ENCODE data around the gene HHLA2.

The HHLA2 gene

DNA sequence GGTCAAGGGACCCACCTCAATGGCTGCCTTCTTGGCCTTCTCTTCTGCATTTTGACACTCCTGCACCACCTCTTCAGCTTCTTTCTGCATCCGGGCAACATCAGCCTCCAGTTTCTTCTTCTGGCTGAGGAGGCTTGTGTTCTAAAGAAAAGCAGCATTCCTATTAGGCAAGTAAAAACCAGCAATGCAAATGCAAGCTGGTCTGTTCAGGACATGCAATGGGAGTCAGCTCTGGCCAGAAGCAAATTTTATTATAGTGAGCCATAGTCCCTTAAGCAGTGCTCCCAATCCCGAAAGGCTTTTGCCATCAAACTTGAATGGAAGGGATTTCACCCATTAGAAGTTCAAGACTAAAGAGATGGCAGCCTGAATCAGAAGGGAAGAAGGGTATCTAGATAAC, 97.7 kb downstream of the HHLA2 start:
- DNase-seq: no peak

DNA sequence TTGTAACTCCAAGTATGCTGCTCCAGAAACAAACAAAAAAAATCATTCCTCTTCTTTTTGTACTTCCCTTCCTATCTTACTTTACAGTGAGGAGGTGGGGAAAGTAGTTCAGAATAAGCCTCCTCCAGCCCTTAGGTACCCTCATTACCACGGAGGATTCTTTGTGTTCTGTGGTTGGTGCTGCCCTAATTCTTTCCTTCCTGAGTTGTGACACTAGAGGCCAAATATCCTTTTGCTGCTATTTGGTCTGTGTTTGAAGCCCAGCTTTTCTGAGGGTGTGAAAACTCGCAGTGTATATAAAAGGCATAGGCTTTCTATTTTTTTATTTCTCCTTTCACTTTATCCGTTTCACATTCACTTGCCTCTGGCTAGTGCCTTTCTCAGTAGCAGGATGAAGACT, 98.2 kb downstream of the HHLA2 start:
- no peak for DNase-seq

- no peak for DNase-seq
These were observed 100.0 kb downstream of the HHLA2 start for GRCh38 chr3:108396336-108396735.

- DNase-seq: no peak
These were observed 102.2 kb downstream of the HHLA2 start for GRCh38 chr3:108398510-108398909.

GRCh38 chr3:108401836-108402235, 105.5 kb downstream of the HHLA2 start:
- no peak for DNase-seq

GRCh38 chr3:108403198-108403597, 106.8 kb downstream of the HHLA2 start:
- no peak for DNase-seq

GRCh38 chr3:108403686-108404345, 107.5 kb downstream of the HHLA2 start:
- no peak for DNase-seq

GRCh38 chr3:108404368-108404767, 108.0 kb downstream of the HHLA2 start:
- DNase-seq: no peak

DNA sequence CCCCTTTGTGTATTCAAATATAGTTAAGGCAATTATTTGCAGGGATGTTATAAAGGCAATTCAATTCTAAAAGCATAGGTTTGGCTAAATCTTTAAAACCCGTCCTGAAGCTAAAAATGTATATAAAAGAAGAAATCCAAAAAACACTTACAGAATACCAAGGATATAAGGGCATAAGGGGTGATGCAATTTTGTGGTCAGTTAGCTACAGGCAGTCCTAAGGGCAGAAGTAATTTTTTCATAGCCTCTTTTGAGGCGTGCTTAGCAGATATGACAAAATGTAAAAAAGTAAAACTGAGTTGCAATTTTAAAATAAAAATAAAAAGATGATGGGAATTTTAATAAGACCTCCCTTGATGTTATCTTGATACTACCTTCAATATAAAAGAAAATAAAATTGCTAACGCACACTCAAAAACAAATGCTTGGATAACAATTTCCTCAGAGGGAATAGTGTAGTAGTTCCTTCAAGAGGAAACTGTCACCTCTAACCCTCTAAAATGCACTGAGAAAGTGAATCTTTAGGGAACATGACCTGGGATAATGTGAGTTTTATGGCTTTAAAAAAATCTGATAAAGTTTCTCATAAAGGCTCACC, 109.8 kb downstream of the HHLA2 start:
- DNase-seq: no peak

DNA sequence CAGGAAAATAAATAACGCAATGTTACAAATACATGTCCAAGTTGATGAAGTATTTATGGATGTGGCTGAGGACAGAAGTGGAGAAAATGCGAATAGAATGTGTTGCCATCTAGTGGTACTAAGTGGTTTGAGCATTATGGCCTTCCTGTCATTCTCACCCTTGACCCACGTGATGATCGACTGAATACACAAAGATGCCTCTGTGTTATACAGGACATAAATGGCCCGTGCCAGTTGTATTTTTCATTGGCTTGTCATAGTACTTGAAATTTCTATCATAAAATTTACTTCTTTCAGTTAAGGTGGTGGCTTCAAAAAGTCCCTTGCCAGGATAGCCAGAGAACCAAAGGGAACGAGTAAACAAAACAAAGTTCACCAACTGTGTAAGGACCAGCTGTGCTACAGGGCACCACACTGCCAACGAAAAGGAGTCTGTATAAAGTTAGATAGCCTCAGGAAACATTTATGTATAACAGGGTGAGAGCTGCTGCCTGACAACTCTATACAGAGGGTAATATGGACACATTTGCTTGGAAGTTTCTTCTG, 110.4 kb downstream of the HHLA2 start:
- DNase-seq: peak; percentile 14 to 71

DNA sequence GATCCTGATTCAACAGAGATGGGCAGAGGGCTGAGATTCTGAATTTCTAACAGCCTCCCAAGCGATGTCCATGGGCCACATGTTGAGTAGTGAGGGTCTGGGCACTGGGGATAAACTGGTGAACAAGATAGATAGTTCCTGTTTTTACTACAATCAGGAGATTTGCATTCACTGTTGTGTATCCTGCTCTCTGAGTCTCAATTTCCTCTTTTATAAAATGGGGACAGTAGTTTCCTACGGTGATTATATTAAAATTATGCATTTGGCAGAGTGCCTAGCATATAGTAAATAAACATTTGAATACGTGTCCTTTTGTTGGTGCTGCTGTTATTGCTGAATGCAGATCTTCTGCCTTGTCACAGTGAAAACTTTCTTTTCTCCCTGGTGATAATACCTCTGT, 111.5 kb downstream of the HHLA2 start:
- DNase-seq: no peak

GRCh38 chr3:108408883-108409799, 112.8 kb downstream of the HHLA2 start:
- DNase-seq: no peak

- DNase-seq: no peak
These were observed 113.4 kb downstream of the HHLA2 start for GRCh38 chr3:108409800-108410178.

- no peak for DNase-seq
These were observed 114.2 kb downstream of the HHLA2 start for GRCh38 chr3:108410531-108410984.

DNA sequence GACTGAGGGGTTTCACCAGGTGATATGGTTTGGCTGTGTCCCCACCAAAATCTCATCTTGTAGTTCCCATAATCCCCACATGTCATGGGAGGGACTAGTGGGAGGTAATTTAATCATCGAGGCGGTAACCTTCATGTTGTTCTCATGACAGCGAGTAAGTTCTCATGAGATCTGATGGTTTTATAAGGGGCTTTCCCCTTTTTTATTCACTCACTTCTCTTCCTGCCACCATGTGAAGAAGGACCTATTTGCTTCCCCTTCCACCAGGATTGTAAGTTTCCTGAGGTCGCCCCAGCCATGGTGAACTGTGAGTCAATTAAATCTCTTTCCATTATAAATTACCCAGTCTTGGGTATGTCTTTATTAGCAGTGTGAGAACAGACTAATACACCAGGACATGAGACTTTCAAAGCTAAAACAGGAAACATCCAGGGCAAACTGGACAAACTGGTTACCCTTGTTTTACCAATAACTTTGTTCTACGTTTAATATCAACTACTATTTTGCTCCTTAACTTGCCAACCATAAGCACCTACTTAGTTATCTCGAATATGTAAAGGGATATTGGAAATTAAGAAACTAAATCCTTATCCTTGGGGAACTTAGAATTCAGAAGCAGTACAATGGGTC, 115.9 kb downstream of the HHLA2 start:
- no peak for DNase-seq

GRCh38 chr3:108414007-108414406, 117.7 kb downstream of the HHLA2 start:
- DNase-seq: no peak

GRCh38 chr3:108415661-108416060, 119.3 kb downstream of the HHLA2 start:
- DNase-seq: no peak

DNA sequence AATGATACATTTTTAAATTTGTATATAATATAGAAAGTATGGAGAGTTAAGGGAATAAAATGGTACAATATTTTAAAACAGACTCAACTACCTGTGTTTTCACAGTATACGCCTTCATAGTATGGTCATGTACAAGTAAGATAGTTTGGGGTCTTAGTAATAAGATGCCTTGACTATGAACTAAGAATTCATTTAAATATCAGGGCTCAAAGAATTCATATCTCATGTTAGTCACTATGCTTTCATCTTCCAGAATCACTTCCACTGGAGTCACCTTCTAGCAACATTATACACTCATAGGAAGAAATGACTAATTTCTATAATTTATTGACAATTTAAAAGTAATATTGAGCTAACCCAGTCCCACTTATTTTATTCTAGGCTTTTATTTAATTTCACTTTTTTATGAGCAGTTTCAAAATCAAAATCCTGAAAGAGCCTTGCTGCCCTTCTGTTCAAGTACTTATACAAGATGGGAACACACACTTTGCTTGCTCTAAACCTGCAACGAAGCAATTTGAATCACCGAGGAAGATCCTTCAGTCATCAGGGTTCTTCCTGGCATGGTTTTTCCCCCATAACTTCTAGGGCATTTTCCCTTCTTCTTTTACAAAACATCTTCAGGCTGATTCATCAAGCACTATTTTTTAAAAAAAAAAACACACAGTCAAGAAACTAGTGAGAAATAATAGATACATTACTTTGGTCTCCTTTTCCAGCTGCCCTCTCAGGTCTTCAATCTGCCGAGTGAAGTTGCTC, 119.9 kb downstream of the HHLA2 start:
- no peak for DNase-seq

DNA sequence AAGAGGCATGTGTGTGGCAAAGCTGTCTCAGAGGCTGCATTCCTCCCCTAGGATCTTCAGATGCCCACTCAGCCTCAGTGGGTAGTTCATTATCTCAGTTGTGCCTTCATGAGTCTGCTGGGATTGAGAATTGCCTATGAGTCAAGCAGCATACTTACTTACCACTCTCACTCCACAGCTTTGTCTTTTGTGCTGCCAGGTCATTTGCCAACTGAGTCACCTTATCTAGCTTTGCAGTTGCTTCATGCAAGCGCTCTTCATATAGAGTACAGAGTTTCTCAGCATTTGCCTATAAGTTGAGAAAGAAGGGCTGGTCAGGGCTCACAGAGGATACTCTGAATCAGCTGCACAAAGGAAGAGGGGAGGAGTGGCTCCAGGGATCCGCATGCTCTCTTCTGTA, 124.6 kb downstream of the HHLA2 start:
- DNase-seq: no peak
